ENCODE measurements around the gene TBX3.

The TBX3 gene

GRCh38 chr12:114691196-114691595 lies 7.2 kb upstream of the TBX3 start:
- no peaks in the 10 kb centered on the region for H3K36me3 ChIP-seq
- no peak for TF ChIP-seq CTCF (IDR thresholded peaks at IDR 0.05)
- no peaks in the 10 kb centered on the region for H3K4me1 ChIP-seq (ENCODE audit: control insufficient read depth in 1 of 2, insufficient read depth in 1 of 2, low read depth in 1 of 2, low read length in 1 of 2)
- no peak overlapping the region for H3K4me3 ChIP-seq (ENCODE audit: low read depth in 1 of 2, low read length in 1 of 2)
- H3K9me3 ChIP-seq, result no peaks in the 10 kb centered on the region
- H3K27me3 ChIP-seq, result peaks cover 100% of the 10 kb centered on the region
- H3K27ac ChIP-seq, result no peak overlapping the region

- H3K27me3 ChIP-seq, result peaks cover 100% of the 10 kb centered on the region
- no peak for TF ChIP-seq CTCF (IDR thresholded peaks at IDR 0.05)
- H3K36me3 ChIP-seq, result no peaks in the 10 kb centered on the region
- no peak overlapping the region for H3K27ac ChIP-seq
- H3K4me3 ChIP-seq (ENCODE audit: low read depth in 1 of 2, low read length in 1 of 2), result no peak overlapping the region
- H3K4me1 ChIP-seq (ENCODE audit: control insufficient read depth in 1 of 2, insufficient read depth in 1 of 2, low read depth in 1 of 2, low read length in 1 of 2), result no peaks in the 10 kb centered on the region
- H3K9me3 ChIP-seq, result no peaks in the 10 kb centered on the region
Measured at GRCh38 chr12:114690267-114691135, 6.5 kb upstream of the TBX3 start.

- Histone ChIP-seq H3K27me3 (peaks cover 100% of the 10 kb centered on the region), H3K4me3 (ENCODE audit: low read depth in 1 of 2, low read length in 1 of 2) (no peak overlapping the region), H3K27ac (no peak overlapping the region), H3K36me3 (no peaks in the 10 kb centered on the region), H3K4me1 (ENCODE audit: control insufficient read depth in 1 of 2, insufficient read depth in 1 of 2, low read depth in 1 of 2, low read length in 1 of 2) (no peaks in the 10 kb centered on the region), H3K9me3 (no peaks in the 10 kb centered on the region)
- TF ChIP-seq CTCF (IDR thresholded peaks at IDR 0.05), result no peak
Measured at GRCh38 chr12:114689075-114689994, 5.4 kb upstream of the TBX3 start.

- Histone ChIP-seq H3K9me3 (no peaks in the 10 kb centered on the region), H3K4me1 (ENCODE audit: control insufficient read depth in 1 of 2, insufficient read depth in 1 of 2, low read depth in 1 of 2, low read length in 1 of 2) (no peaks in the 10 kb centered on the region), H3K4me3 (ENCODE audit: low read depth in 1 of 2, low read length in 1 of 2) (no peak overlapping the region), H3K27ac (no peak overlapping the region), H3K36me3 (no peaks in the 10 kb centered on the region), H3K27me3 (peaks cover 100% of the 10 kb centered on the region)
- no peak for TF ChIP-seq CTCF (IDR thresholded peaks at IDR 0.05)
Measured at GRCh38 chr12:114688256-114688845, 4.4 kb upstream of the TBX3 start.

GRCh38 chr12:114687802-114688201 lies 3.8 kb upstream of the TBX3 start:
- Histone ChIP-seq H3K9me3 (no peaks in the 10 kb centered on the region), H3K4me3 (ENCODE audit: low read depth in 1 of 2, low read length in 1 of 2) (no peak overlapping the region), H3K4me1 (ENCODE audit: control insufficient read depth in 1 of 2, insufficient read depth in 1 of 2, low read depth in 1 of 2, low read length in 1 of 2) (no peaks in the 10 kb centered on the region), H3K36me3 (no peaks in the 10 kb centered on the region), H3K27me3 (peaks cover 100% of the 10 kb centered on the region), H3K27ac (no peak overlapping the region)
- TF ChIP-seq CTCF (IDR thresholded peaks at IDR 0.05), result no peak
